Left lung (tissue), 10 donors: ENCODE measurements around the gene ROGDI. TPM values are rescaled to one million over a fixed set of nuclear protein-coding genes. Genes with fewer than 3 reads are reported as not detected.

Source experiments
- ATAC-seq: fragments of 200-7000 bp; cut with Tn5 transposase; one replicate; pipeline ENCODE4 v1.9.1; 2020; ENCODE audit warnings: moderate library complexity
- DNase-seq, 4 donors: peaks; one replicate each; pipeline ENCODE4 v3.0.0-alpha.2; 2013 to 2020
- H3K27ac ChIP-seq, 2 donors: fragments of 200-600 bp; sonication (generic) in 1 of 2; one replicate each; pipeline versions ENCODE4 v1.5.0 to v1.8.0; 2020 to 2021
- H3K27me3 ChIP-seq, 2 donors: fragments of 200-600 bp; sonication (generic) in 1 of 2; one replicate each; pipeline versions ENCODE4 v1.5.0 to v1.8.0; 2020 to 2021
- H3K36me3 ChIP-seq, 2 donors: fragments of 200-600 bp; sonication (generic) in 1 of 2; one replicate each; pipeline versions ENCODE4 v1.5.0 to v1.8.0; 2020 to 2021
- H3K4me1 ChIP-seq, 2 donors: fragments of 200-600 bp; one replicate each; pipeline ENCODE4 v1.8.0; 2021
- H3K4me3 ChIP-seq, 2 donors: fragments of 200-600 bp; sonication (generic) in 1 of 2; one replicate each; pipeline versions ENCODE4 v1.5.0 to v1.8.0; 2020 to 2021; ENCODE audit warnings: mild to moderate bottlenecking in 1 of 2
- H3K9me3 ChIP-seq, 2 donors: fragments of 200-600 bp; sonication (generic) in 1 of 2; one replicate each; pipeline versions ENCODE4 v1.5.0 to v1.8.0; 2020 to 2021
- intact Hi-C, 2 donors: fragments of 100-400 bp; cut with DNase I; formaldehyde crosslinking; loops; one replicate each; pipeline versions ENCODE4 v1.11.2 to v1.14.2; 2022
- polyA plus RNA-seq, 6 donors: library from polyadenylated mRNA; unstranded; fragments of 120-200 nt; gene quantifications; one replicate each; pipeline ENCODE4 v1.2.1, GENCODE V29; 2013; ENCODE audit not compliant: insufficient read length in 6 of 6
- total RNA-seq, 2 donors: library from RNA; stranded (reverse); fragmentation: NEBNext Ultra II Directional; extraction: Animal tissue kit (Norgen Biotek cat#: 25700); gene quantifications; one replicate each; pipeline ENCODE4 v1.2.1, GENCODE V29; 2021
- TF ChIP-seq, protein P1 (sequence below), 2 donors: fragments of 200-600 bp; sonication (generic) in 1 of 2; IDR thresholded peaks; one replicate each; pipeline versions ENCODE4 v1.5.0 to v1.8.0; 2021; ENCODE audit warnings: antibody characterized with exemption in 2 of 2
- donor health status: DM: no; HTN: yes; CAD: no.
- donor health status: DM: no; HTN: no; CAD: no.

The ROGDI gene
- total and polyA plus RNA-seq, 8 donors, result 15.7 to 46.4 (median 30.3) TPM

GRCh38 chr16:4776141-4776705, 26.2 kb downstream of the ROGDI start:
- H3K9me3 ChIP-seq, result no peaks in the 10 kb centered on the region
- no peaks in the 10 kb centered on the region for H3K27me3 ChIP-seq
- H3K27ac ChIP-seq, result no peak overlapping the region
- TF ChIP-seq, protein P1, sequence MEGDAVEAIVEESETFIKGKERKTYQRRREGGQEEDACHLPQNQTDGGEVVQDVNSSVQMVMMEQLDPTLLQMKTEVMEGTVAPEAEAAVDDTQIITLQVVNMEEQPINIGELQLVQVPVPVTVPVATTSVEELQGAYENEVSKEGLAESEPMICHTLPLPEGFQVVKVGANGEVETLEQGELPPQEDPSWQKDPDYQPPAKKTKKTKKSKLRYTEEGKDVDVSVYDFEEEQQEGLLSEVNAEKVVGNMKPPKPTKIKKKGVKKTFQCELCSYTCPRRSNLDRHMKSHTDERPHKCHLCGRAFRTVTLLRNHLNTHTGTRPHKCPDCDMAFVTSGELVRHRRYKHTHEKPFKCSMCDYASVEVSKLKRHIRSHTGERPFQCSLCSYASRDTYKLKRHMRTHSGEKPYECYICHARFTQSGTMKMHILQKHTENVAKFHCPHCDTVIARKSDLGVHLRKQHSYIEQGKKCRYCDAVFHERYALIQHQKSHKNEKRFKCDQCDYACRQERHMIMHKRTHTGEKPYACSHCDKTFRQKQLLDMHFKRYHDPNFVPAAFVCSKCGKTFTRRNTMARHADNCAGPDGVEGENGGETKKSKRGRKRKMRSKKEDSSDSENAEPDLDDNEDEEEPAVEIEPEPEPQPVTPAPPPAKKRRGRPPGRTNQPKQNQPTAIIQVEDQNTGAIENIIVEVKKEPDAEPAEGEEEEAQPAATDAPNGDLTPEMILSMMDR (IDR thresholded peaks at IDR 0.05), result no peak
- intact Hi-C loops, result no loop called here
- H3K36me3 ChIP-seq, result no peaks in the 10 kb centered on the region
- H3K4me1 ChIP-seq, result peaks cover 0 to 6% of the 10 kb centered on the region in 2 donors
- no peak for ATAC-seq
- no peak overlapping the region for H3K4me3 ChIP-seq
- no peak for DNase-seq

GRCh38 chr16:4775005-4775404, 27.4 kb downstream of the ROGDI start:
- H3K27ac ChIP-seq, result no peak overlapping the region
- H3K27me3 ChIP-seq, result no peaks in the 10 kb centered on the region
- ATAC-seq (no peak), DNase-seq (no peak)
- no peaks in the 10 kb centered on the region for H3K36me3 ChIP-seq
- intact Hi-C loops, result no loop called here
- TF ChIP-seq, protein P1 (IDR thresholded peaks at IDR 0.05), result no peak
- no peaks in the 10 kb centered on the region for H3K9me3 ChIP-seq
- no peak overlapping the region for H3K4me3 ChIP-seq
- peaks cover 0 to 6% of the 10 kb centered on the region in 2 donors for H3K4me1 ChIP-seq

GRCh38 chr16:4772351-4772750, 30.1 kb downstream of the ROGDI start:
- Histone ChIP-seq H3K27me3 (no peaks in the 10 kb centered on the region), H3K9me3 (no peaks in the 10 kb centered on the region), H3K4me3 (no peak overlapping the region), H3K36me3 (no peaks in the 10 kb centered on the region), H3K27ac (no peak overlapping the region), H3K4me1 (peaks cover 6 to 17% of the 10 kb centered on the region in 2 donors)
- ATAC-seq, result no peak
- intact Hi-C loops, result no loop called here
- TF ChIP-seq, protein P1 (IDR thresholded peaks at IDR 0.05), result no peak
- no peak for DNase-seq

DNA sequence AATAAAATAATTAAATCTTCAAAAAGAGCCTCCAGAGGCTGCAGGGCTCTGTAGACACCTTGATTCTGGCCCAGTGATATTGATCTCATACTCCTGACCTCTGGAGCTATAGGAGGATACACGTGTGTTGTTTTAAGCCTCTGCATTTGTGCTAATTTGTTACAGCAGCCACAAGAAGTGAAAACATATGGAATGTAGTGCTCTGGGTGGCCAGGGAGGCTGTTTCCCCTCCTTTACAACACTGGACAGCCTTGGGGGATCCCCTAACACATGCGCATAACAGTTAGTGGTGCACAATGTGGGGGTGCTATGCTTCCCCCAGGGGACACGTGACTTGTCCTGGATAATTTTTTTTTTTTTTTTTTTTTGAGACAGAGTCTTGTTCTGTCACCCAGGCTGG, 30.8 kb downstream of the ROGDI start:
- TF ChIP-seq, protein P1 (IDR thresholded peaks at IDR 0.05), result no peak
- H3K27ac ChIP-seq, result no peak overlapping the region
- H3K9me3 ChIP-seq, result no peaks in the 10 kb centered on the region
- no peaks in the 10 kb centered on the region for H3K36me3 ChIP-seq
- H3K4me3 ChIP-seq, result no peak overlapping the region
- ATAC-seq, result no peak
- DNase-seq, result no peak
- H3K27me3 ChIP-seq, result no peaks in the 10 kb centered on the region
- intact Hi-C loops, result no loop called here
- peaks cover 6 to 18% of the 10 kb centered on the region in 2 donors for H3K4me1 ChIP-seq

DNA sequence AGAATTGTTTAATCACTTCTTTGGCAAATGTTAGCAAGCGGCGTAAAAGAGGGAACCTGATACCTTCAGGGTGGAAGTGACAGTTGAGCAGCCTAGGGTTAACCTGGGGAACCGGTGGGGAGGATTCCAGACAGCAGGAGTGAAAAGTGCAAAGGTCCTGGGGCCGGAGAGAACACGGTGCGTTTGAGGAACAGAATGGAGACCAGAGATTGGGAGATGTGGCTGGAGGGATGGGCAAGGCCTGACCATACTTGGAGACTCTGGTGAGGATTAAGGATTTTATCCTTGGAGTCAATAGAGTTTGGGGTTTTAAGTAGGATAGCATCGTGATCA, 33.2 kb downstream of the ROGDI start:
- intact Hi-C loops, result no loop called here
- H3K27ac ChIP-seq, result peak overlapping the region in 1 of 2 donors; percentile 87
- H3K36me3 ChIP-seq, result peaks cover 0 to 10% of the 10 kb centered on the region in 2 donors
- ATAC-seq (no peak), DNase-seq (no peak)
- peak overlapping the region; percentile 47 to 99 for H3K4me3 ChIP-seq
- no peaks in the 10 kb centered on the region for H3K27me3 ChIP-seq
- H3K4me1 ChIP-seq, result peaks cover 13 to 33% of the 10 kb centered on the region in 2 donors
- no peaks in the 10 kb centered on the region for H3K9me3 ChIP-seq
- TF ChIP-seq, protein P1 (IDR thresholded peaks at IDR 0.05), result no peak
